ENCODE measurements around the gene TNS1.

The TNS1 gene

DNA sequence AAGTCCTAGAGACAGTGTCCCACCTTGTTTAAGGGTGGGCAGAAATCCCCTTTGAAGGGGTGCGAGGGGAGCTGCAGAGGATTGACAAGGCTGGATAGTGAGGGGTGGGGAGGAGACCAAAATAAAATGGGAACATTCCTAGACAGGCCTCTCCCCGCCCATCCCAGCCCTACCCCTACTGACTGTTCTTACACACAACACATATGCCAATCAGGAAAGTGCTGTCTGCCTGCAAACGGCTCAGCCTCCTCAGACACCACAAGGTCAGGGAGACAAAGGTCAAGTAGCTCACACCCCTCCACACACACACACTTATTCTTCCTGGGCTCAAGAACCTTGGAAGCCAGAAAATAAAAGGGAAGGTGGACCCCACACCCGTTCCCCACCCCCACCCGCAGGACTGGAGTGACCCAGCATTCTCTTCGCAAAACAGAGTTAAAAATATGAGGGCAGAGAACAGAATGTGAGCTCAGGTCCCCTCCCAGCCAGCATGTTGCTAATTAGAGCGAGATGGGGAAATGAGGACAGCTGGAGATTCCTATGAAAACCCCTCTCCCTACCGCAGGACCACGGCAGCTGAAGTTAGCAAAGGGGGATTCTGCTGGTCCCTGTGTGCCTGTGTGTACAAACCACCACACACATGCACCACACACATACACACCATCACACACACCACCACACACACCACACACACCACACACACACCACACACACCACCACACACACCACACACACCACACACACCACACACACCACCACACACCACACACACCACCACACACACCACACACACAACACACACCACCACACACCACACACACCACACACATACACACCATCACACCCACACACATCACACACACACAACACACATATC lies 197.8 kb downstream of the TNS1 start:
- DNase-seq = no peak

DNA sequence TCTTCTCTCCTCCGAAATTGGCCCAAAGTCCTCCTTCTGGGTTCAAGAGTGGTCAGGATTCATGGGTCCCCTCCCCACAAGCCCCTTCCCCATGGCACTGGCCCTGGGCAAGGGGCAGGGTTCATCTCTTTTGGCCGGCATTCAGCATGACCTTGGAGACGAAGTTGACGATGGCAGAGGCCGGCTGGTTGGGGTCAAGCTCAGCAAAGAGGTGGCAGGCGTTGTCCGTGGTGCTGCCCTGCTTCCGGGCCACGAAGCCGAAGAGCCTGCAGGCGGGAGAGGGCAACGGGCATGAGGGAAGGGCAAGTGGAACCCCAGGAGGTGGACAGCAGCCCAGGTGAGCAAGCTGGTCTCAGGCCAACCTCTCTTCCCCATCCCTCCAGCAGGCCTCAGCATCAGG lies 198.5 kb downstream of the TNS1 start:
- DNase-seq = no peak

GRCh38 chr2:217803653-217803960 lies 199.2 kb downstream of the TNS1 start:
- no peak for DNase-seq

DNA sequence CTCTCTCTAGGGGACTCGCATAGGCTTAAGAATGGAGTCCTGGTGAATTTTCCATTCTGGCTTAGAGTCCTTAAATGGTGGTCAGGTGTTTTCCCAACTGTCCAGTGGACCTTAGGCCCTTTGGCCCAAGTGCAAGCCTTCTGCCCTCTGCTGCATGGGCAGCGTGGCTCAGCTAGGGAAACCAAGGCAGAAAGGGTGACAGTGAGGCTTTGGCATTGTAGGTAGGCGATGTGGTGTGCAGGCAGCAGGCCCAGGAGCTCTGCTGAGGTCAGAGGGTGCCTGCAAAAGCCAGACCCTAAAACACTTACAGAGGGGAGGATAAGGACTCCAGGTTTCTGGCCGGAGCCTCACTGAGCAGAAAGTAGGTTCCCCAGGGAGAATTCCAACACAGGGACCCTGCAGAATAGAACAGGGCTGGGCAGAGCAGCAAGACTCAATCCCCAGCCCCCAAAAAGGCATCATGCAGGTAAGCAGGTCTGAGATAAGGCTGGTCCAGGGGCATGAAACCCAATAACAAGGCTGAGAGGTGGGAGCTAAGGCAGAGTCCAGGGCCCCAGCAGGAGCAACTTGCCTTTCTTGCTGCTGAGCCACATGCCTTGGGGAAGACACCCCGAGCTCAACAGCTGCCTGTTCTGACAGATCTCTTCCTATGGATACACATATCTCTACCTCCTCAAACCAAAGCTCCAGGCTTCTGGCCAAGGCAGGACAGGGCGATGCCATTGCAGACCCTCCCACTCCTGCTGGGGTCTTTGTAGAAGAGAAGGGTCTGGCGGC lies 199.7 kb downstream of the TNS1 start:
- DNase-seq = no peak

DNA sequence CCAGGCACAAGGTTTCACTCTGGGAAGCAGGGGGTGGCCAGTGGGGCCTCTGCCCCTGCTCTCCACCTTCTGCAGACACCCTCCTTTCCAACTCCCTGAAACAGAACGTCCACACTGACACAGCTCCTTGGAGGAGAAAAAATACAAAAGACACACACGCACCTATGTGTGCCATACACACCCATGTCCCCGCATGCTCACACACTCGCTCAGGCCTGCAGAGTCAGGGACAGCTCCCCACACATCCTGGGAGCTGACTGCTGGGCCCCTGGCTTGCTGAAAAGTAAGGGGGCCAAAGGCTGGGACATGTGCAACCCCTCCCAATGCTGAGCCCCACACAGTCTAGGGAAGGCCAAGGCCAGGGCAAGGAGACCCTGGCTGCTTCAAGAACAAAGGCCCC lies 200.5 kb downstream of the TNS1 start:
- no peak for DNase-seq

- DNase-seq = no peak
These were observed 201.1 kb downstream of the TNS1 start for GRCh38 chr2:217801711-217802110.

DNA sequence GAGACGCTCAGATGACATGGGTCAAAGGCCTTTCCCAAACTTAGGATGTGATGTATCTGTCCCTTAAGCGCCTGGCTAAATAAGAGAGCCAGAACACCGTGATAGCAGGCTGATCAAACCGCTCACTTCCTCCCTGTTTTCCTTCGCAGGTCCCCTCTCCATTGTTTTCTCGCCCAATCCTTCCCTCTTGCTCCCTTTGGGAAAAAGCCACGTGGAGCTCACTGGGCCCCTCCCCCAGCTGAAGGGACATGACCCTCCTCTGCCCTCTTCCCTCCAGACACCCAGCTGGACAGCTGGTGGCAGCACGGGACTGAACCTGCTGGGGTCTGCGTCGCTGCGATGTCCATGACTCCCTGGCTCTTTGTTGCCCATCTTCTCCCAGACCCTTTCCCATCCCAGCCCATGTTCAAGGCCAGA lies 201.7 kb downstream of the TNS1 start:
- DNase-seq = no peak

- DNase-seq = no peak
These were observed 202.2 kb downstream of the TNS1 start for GRCh38 chr2:217800433-217801114.

DNA sequence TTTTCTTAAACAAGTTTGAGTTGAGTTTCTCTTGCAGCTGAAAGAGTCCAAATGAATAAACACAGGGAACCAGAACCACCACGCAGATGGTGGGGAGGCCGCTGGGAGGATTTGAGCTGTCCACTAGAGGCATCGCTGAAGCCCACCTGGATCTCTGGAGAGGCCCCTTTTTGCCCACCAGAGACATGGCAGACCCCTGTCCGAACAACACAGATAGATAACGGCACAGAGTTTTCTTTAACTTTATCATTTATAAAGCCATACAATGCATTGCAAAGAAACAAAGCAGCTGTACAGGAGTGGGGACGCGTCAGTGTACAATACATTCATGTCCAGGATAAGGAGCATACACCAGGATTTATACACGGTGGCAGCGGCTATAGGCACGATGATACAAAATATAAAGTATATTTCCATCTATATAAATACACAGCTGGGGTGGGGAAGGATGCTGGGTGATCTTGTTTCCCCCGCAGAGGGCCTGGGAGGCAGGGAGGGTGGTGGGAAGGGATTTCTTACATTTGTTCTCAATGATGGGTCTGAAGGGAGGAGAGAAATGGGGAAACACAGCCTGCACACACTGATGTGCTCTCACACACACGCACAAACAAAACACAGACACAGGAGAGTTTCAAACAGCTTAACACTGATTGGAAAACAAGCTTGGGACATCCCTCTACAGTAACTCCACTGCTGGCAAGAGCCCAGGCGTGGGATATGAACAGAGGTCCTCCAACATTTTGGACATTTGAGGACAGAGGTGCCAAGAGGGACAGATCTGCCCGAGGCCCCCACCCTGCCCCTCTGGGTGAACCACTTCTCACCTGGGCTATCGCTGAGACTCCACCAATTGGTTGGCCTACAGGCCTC lies 203.0 kb downstream of the TNS1 start:
- DNase-seq = no peak

DNA sequence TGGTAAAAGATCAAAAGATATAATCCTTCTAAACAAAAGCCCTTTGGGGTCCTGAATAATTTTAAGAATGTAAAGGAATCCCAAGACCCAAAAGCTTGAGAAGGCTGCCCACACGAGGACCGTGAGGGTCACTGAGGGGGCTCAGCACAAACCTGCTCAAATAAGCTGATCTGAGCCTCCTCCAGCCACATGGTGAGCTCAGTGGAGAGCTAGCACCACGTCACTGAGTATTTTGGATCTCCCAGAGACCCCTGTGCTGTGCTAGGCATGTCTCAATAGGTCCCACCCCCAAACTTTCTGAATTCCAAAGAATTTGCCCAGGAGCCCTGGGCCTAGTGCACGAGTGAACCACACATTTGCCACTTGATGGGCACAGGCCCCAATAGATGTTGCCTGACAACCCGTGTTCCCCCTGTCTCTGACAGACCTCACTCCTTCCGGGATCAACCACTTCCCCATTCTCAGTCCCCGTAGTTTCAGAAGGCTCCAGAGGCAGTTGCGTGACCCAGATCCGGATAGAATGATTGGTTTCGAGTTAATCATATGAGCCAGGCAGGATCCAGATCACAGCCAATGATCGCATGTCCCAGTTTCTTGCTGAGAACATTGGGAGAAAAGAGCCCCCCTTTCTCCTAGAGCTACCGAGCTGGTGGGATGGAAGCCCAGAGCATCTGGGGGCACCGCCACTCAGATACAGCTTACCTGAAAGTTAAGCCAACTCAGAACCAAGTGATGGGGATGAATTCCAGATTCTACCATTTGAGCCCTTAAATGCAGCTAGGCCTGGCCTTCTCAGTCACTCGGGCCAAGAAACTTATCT lies 203.8 kb downstream of the TNS1 start:
- DNase-seq = no peak

- no peak for DNase-seq
These were observed 204.6 kb downstream of the TNS1 start for GRCh38 chr2:217798191-217798590.

DNA sequence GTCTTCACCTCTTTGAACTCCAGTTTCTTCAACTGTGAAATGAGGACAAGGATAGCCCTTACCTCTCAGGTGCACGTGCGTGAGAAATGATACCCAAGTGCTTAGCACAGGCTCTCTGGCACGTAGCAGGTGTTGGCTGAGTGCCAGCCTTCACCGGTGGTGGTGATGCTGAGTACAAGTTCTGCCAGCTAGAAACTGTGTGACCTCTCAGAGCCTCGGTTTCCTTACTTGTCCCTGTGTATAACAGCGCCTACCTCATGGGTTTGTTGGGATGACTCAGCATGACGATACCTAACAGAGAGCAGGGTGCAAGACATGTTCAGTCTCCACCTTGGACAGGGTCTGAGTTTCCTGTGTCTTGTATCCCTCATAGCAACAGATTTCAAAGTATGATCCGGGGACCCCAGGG lies 205.1 kb downstream of the TNS1 start:
- DNase-seq = peak; percentile 18 to 35

GRCh38 chr2:217797165-217797564 lies 205.6 kb downstream of the TNS1 start:
- no peak for DNase-seq

- DNase-seq = no peak
These were observed 206.9 kb downstream of the TNS1 start for GRCh38 chr2:217795706-217796465.

DNA sequence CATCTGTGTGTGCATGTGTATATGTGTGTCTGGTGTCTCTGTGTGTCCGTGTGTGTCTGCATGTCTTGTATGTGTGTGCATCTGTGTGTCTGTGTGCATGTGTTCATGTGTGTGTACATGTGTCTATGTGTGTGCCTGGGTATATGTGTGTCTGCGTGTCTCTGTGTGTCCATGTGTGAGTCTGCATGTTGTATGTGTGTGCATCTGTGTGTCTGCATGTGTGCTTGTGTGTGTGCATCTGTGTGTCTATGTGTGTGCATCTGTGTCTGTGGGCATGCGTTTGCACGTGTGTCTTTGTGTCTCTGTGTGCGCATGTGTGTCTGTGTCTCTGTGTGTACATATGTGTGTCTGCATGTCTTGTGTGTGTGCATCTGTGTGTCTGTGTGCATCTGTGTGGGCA lies 207.7 kb downstream of the TNS1 start:
- no peak for DNase-seq

DNA sequence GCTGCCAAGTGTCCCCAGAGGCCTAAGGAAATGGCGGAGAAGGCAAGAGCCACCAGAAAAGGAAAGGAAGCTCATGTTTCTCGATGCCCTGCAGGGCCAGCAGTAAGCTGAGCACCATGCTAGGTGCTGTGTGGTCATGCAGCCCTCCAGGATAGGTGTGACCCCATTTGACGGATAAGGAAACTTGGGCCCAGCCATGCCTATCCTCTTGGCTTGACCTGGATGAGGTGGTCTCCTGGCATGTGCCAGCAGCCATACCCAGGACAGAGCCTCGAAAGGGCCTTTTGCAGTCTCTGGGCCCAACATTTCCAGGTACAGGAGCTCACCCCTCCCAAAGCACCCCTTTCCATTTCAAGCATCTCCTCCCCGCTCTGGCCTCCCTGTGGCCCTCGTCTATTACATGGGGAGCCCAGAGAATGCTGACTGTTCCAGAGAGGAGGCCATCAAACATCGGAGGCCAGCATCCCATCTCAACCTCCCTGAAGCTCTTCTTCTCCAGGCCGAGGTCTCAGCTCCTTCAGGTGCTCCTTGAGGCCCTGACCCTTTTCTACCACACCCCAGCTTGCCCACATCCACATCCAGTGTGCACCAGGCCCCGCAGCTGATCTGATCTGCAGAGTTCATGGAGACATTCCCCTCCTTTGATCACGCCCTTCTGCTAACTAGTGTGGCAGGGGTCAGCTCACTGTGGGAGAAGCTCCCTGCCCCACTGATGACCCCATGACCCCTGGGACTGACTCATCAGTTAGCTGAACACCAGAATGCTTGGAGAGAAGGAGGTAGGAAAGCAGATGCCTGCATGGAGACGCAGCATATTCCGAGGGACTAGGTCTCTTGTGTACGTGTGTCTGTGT lies 208.4 kb downstream of the TNS1 start:
- DNase-seq = no peak

DNA sequence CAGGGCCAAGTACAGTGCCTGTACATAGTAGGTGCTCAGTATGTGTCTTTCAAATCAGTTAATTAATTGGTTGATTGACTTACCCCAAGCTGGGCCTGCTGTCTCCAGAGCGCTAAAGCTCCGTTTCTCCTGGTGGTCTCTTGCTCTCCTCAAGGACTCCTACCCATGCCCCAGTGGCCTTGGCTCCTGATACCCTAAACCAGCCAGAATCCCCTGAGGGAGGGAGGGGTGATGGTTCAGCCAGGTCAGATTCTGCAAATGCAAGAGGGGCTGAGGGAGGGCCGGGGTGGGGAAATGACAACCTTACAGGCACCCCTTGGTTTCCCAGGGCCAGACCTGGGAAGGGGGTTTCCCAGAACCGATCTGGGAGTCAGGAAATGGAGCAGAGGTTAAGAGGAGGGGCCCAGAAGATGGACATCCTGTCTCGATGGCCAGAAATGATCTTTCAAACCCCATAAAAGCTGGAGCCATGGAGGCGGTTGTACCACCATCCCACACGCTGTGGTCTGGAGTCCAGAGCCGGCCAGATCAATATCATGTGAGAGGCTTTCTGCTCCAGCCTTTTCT lies 209.1 kb downstream of the TNS1 start:
- DNase-seq = no peak

- no peak for DNase-seq
These were observed 209.9 kb downstream of the TNS1 start for GRCh38 chr2:217792626-217793527.

DNA sequence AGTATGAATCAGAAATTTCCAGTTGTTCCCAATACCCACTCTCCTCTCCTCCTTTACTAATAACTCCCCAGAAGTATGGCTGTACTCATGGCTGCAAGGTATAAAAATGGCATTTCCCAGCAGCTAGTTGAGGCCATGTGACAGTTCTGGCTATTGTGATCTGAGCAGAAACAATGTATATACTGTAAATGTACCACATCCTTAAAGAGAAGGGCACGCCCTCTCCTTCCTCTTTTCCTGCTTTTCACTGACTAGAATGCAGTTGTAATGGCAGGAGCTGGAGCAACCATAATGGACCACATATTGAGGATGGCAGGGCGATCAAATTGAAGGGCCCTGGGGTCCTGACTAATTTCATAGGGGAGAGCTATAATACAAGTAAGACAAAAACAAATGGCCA lies 211.2 kb downstream of the TNS1 start:
- DNase-seq = no peak

Data from SHP77 (cell line).